Suprapubic skin (tissue), 4 donors: ENCODE results near the gene SPOCK3. TPM values are rescaled to one million over a fixed set of nuclear protein-coding genes. Genes with fewer than 3 reads are reported as not detected.

Source experiments
- DNase-seq, 2 donors: peaks; one replicate each; pipeline ENCODE4 v3.0.0-alpha.2; 2019; ENCODE audit warnings: low spot score in 2 of 2
- H3K27ac ChIP-seq: fragments of 200-600 bp; sonication (generic); one replicate; pipeline ENCODE4 v1.5.1; 2019
- H3K27me3 ChIP-seq: fragments of 200-600 bp; sonication (generic); one replicate; pipeline ENCODE4 v1.5.1; 2019
- H3K36me3 ChIP-seq: fragments of 200-600 bp; sonication (generic); one replicate; pipeline ENCODE4 v1.5.1; 2019
- H3K4me1 ChIP-seq: fragments of 200-600 bp; sonication (generic); one replicate; pipeline ENCODE4 v1.5.1; 2019
- H3K4me3 ChIP-seq: fragments of 200-600 bp; sonication (generic); one replicate; pipeline ENCODE4 v1.5.1; 2019; ENCODE audit warnings: mild to moderate bottlenecking
- H3K9me3 ChIP-seq: fragments of 200-600 bp; sonication (generic); one replicate; pipeline ENCODE4 v1.5.1; 2019
- EP300 ChIP-seq: sonication (generic); formaldehyde crosslinking; IDR thresholded peaks from one replicate; pipeline ENCODE4 v1.6.1; 2017; ENCODE audit warnings: antibody characterized with exemption
- POLR2A ChIP-seq, 2 donors: fragments of 450-650 bp; IDR thresholded peaks; one replicate each; pipeline ENCODE4 v1.6.1; 2017; ENCODE audit warnings: antibody characterized with exemption in 2 of 2, mild to moderate bottlenecking in 2 of 2, moderate library complexity in 2 of 2
- POLR2AphosphoS5 ChIP-seq, 3 donors: sonication (generic); formaldehyde crosslinking; IDR thresholded peaks; one replicate each; pipeline ENCODE4 v1.6.1; 2017; ENCODE audit warnings: antibody characterized with exemption in 3 of 3
- WGBS: methylation state at CpG from one replicate; pipeline ENCODE4 v1.1.5; 2018; 5-methylcytosine and 5-hydroxymethylcytosine counted together
- total RNA-seq, 4 donors: library from RNA; depleted of rRNA; stranded (reverse); fragments of >200 nt; gene quantifications; one replicate each; pipeline ENCODE4 v1.1.0, GENCODE V29; 2016
- TF ChIP-seq, protein P1 (sequence below), 2 donors: fragments of 200-600 bp in 1 of 2; fragments of 450-650 bp in 1 of 2; sonication (generic) in 1 of 2; IDR thresholded peaks; one replicate each; pipeline ENCODE4 v1.5.1; 2016 to 2019; ENCODE audit warnings: antibody characterized with exemption in 2 of 2, mild to moderate bottlenecking in 1 of 2, moderate library complexity in 1 of 2

SPOCK3 gene
- total RNA-seq, 4 donors from 2014 or later: not detected

DNA sequence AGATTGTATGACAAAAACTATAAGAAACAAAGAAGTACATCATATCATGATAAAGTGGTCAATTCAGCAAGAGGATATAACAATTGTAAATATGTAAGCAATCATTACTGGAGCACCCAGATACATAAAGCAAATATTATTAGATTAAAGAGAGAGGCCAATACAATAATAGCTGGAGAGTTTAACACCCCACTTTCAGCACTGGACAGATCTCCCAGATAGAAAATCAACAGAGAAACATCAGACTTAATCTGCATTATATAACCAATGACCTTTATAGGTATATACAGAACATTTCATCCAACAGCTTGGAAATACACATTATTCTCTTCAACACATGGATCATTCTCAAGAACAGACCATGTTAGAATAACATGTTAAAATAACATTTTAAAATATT is 128.4 kb downstream of the SPOCK3 start:
- TF ChIP-seq, protein P1, sequence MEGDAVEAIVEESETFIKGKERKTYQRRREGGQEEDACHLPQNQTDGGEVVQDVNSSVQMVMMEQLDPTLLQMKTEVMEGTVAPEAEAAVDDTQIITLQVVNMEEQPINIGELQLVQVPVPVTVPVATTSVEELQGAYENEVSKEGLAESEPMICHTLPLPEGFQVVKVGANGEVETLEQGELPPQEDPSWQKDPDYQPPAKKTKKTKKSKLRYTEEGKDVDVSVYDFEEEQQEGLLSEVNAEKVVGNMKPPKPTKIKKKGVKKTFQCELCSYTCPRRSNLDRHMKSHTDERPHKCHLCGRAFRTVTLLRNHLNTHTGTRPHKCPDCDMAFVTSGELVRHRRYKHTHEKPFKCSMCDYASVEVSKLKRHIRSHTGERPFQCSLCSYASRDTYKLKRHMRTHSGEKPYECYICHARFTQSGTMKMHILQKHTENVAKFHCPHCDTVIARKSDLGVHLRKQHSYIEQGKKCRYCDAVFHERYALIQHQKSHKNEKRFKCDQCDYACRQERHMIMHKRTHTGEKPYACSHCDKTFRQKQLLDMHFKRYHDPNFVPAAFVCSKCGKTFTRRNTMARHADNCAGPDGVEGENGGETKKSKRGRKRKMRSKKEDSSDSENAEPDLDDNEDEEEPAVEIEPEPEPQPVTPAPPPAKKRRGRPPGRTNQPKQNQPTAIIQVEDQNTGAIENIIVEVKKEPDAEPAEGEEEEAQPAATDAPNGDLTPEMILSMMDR (IDR thresholded peaks at IDR 0.05): no peak
- no peak for TF ChIP-seq EP300
- no peak for TF ChIP-seq POLR2AphosphoS5 (IDR thresholded peaks at IDR 0.05)
- TF ChIP-seq POLR2A (IDR thresholded peaks at IDR 0.05): no peak
- Histone ChIP-seq H3K4me1 (no peaks in the 10 kb centered on the region), H3K27ac (no peak overlapping the region), H3K36me3 (no peaks in the 10 kb centered on the region), H3K4me3 (no peak overlapping the region), H3K9me3 (no peaks in the 10 kb centered on the region), H3K27me3 (no peaks in the 10 kb centered on the region)
- DNase-seq: no peak

DNA sequence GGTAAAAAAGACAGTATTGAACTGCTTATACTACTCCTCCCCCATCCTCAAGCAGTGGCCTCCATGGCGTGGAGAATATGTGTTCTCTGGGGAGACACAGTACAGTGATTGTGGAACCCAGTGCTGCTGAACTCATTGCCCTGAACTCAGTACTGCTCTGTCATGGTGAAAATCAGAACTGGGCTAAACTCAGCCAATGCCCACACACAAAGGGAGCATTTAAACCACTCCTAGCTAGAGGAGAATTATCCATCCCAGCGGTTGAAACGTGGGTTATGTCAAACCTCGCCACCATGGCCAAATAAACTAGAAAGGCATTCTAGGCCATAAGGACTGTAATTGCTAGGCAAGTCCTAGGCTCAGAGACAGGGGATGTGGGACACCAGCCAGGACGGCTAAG is 131.8 kb downstream of the SPOCK3 start:
- 90% methylated on average over 5 of the region's 5 CpGs for WGBS
- Histone ChIP-seq H3K9me3 (no peaks in the 10 kb centered on the region), H3K27me3 (no peaks in the 10 kb centered on the region), H3K4me3 (no peak overlapping the region), H3K27ac (no peak overlapping the region), H3K36me3 (no peaks in the 10 kb centered on the region), H3K4me1 (no peaks in the 10 kb centered on the region)
- no peak for DNase-seq
- TF ChIP-seq, protein P1 (IDR thresholded peaks at IDR 0.05): no peak
- TF ChIP-seq POLR2A (IDR thresholded peaks at IDR 0.05) (no peak), POLR2AphosphoS5 (IDR thresholded peaks at IDR 0.05) (no peak), EP300 (no peak)

DNA sequence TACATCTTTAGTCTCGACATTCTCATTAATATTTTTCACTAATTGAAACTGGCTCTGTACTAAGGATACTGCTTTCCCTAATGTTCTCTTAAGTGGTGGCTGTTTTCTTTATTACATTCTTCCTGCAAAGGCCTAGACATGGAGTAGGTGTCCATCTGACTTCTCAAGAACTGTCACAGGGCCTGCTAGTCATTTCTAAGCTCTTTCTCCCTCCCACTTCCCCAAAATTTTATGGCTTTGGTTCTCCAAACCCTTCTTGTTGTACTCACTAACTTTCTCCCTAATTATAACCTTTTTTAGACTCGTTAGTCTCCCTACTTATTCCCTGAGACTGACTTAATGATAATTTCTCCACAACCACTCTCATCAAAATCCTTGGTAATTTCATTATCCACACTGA is 133.3 kb downstream of the SPOCK3 start:
- no peak for TF ChIP-seq POLR2A (IDR thresholded peaks at IDR 0.05)
- TF ChIP-seq EP300: no peak
- TF ChIP-seq POLR2AphosphoS5 (IDR thresholded peaks at IDR 0.05): no peak
- TF ChIP-seq, protein P1 (IDR thresholded peaks at IDR 0.05): no peak
- H3K27me3 ChIP-seq: no peaks in the 10 kb centered on the region
- H3K36me3 ChIP-seq: no peaks in the 10 kb centered on the region
- H3K27ac ChIP-seq: no peak overlapping the region
- H3K4me1 ChIP-seq: no peaks in the 10 kb centered on the region
- WGBS: 86% methylated on average over 2 of the region's 2 CpGs
- no peak overlapping the region for H3K4me3 ChIP-seq
- DNase-seq: no peak
- no peaks in the 10 kb centered on the region for H3K9me3 ChIP-seq

DNA sequence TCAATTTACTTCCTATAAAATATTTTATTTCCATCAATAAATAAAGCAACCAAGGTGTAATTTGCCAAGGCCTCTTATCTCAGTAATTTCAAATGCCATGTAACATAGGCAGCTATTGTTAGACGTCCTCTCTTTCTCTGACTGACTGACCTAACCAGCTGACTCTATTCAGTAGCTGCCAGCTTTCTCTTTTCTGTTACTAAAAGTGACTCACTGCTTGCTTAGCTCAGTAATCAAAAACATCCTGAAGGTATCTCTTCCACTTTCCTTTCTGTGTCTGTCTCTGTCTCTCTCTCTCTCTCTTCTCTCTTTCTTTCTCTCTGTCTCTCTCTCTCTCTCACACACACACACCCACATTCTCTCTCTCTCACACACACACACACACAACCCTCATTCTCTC is 134.2 kb downstream of the SPOCK3 start:
- no peak overlapping the region for H3K4me3 ChIP-seq
- H3K9me3 ChIP-seq: no peaks in the 10 kb centered on the region
- H3K36me3 ChIP-seq: no peaks in the 10 kb centered on the region
- no peaks in the 10 kb centered on the region for H3K27me3 ChIP-seq
- H3K4me1 ChIP-seq: no peaks in the 10 kb centered on the region
- no peak for DNase-seq
- 7% methylated on average over 1 of the region's 1 CpG for WGBS
- no peak for TF ChIP-seq EP300
- no peak for TF ChIP-seq POLR2A (IDR thresholded peaks at IDR 0.05)
- TF ChIP-seq, protein P1 (IDR thresholded peaks at IDR 0.05): no peak
- TF ChIP-seq POLR2AphosphoS5 (IDR thresholded peaks at IDR 0.05): no peak
- no peak overlapping the region for H3K27ac ChIP-seq

DNA sequence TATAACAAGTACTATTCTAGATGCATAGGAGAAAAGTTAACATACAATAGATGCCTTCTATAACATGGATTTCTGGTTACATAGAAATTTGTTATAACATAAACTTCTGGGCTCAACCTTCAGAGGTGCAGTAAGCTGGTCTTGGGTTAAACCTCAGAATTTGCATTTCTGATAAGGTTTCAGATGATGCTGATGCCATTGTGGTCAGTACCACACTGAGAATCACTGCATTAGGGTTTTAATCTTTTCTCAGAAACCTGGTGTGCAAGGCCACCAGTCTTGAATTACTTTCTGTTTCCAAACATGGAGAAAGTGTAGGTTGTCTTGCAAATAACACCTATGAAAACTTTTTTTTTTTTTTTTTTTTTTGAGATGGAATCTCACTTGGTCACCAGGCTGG is 146.2 kb downstream of the SPOCK3 start:
- DNase-seq: no peak
- H3K4me1 ChIP-seq: no peaks in the 10 kb centered on the region
- TF ChIP-seq EP300 (no peak), POLR2A (IDR thresholded peaks at IDR 0.05) (no peak), POLR2AphosphoS5 (IDR thresholded peaks at IDR 0.05) (no peak)
- TF ChIP-seq, protein P1 (IDR thresholded peaks at IDR 0.05): no peak
- no peak overlapping the region for H3K27ac ChIP-seq
- no peaks in the 10 kb centered on the region for H3K36me3 ChIP-seq
- H3K4me3 ChIP-seq: no peak overlapping the region
- H3K27me3 ChIP-seq: no peaks in the 10 kb centered on the region
- H3K9me3 ChIP-seq: no peaks in the 10 kb centered on the region
